ENCODE measurements around the gene NUMBL.

DNA sequence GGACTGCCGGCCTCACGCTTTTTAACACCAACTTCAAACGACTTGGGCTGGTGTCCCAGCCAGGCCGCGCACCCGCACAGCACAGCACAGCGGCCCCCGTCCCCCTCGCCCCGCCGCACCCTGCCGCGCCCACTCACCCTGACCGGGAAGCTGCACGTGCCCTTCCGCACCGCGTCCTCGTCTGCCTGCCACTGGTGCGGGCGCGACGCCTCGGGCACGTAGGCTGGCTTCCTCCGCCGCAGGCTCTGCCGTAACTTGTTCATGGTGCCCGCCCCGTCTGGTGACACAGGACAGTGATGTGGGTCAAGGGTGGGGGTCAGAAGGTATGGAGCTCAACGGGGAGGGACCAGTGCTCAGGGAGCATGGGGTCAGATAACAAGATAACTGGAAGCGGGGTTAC lies 6.2 kb downstream of the NUMBL start:
- no peak for TF ChIP-seq POLR2A (IDR thresholded peaks at IDR 0.05; ENCODE audit: insufficient read depth in 1 of 2, low read depth in 2 of 2, low read length in 2 of 2)
- no peak for TF ChIP-seq ZNF546 (CRISPR knock-in tag; conservative IDR thresholded peaks at IDR 0.05)
- no peak for TF ChIP-seq ZNF33B (CRISPR knock-in tag; IDR thresholded peaks at IDR 0.05)

All from HepG2 (cell line).